HG02840 (cell line): Measurements from ENCODE around the gene CLDN15.

Source experiments
- ATAC-seq: cut with Tn5 transposase; IDR thresholded peaks from one replicate; pipeline ENCODE4 v1.9.1; 2021; ENCODE audit warnings: mild to moderate bottlenecking, moderate library complexity, moderate number of reproducible peaks; ENCODE audit not compliant: unreplicated experiment, low FRiP score

The CLDN15 gene

DNA sequence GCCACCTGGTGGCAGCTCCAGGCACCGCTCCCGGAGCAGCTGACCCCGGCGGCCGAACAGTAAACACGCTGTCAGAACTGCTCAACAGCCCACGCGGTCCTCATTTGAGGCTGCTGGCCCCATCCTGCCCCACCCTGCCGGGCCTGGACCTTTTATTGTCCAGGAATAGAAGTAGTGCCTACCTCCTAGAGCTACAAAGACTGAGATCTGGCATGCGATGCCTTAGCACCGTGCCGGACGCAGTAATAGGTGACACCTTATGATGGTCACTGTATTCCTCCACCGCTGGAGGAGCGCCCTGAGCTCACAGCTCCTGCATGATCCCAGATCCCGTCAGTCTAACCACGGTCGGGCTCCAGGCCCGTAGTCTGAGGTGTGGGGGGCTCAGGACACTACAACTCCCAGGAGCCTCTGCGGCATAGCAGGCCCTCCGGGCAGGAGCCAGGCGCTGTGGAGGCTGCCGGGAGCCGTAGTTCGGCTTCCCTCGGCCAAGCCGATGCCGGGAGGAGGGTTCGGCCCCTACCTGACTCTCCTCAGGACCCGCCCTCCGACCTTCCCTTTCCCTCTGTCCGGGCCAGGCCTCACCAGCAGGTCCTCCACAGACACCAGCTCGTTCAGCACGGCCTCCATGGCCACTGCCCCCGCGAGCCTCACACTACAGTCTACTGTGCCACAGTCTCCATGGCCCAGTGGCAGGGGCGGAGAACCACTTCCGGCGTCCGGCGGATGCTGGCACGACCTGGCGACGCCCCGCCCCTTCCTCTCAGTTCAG, 7.0 kb upstream of the CLDN15 start, which contains the start of gene FIS1:
Gene FIS1, minus strand, starts transcription at position 707 of the 772 bp plus-strand sequence. Its CDS starts 77 bp downstream, at position 630.
- ATAC-seq = peak; percentile 91

DNA sequence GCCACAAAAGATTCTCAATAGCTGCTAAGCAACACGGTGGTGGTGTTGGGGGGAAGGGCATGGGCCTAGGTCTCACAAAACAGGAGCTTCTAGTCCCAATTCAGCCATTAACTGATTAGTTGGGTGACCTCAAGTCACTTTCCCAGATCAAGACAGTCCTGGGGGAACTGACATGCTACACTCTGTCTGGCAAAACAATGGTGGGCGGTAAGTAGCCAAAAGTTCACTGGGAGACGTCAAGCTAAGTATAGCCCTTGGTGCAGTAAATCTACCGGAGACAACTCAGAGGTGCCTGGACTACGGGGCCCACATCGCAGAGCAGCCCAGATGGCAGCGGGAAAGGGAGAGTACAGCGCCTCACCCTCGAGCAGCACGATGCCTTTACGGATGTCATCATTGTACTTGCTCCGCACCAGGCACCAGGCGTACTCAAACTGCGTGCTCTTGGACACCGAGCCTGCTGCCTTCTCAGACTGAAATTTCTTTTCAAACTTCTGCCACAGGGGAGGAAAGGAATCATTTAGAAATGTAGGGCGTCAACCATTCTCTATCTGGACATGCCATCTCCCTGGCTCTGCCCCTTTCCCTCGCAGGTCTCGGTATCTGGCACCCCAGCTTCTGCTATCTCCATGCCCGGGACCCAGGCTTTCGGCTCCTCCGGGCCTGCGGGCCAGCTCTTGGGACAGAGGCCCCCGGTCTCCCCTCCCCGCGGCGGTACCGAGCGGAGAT, 6.2 kb upstream of the CLDN15 start:
- no peak for ATAC-seq

DNA sequence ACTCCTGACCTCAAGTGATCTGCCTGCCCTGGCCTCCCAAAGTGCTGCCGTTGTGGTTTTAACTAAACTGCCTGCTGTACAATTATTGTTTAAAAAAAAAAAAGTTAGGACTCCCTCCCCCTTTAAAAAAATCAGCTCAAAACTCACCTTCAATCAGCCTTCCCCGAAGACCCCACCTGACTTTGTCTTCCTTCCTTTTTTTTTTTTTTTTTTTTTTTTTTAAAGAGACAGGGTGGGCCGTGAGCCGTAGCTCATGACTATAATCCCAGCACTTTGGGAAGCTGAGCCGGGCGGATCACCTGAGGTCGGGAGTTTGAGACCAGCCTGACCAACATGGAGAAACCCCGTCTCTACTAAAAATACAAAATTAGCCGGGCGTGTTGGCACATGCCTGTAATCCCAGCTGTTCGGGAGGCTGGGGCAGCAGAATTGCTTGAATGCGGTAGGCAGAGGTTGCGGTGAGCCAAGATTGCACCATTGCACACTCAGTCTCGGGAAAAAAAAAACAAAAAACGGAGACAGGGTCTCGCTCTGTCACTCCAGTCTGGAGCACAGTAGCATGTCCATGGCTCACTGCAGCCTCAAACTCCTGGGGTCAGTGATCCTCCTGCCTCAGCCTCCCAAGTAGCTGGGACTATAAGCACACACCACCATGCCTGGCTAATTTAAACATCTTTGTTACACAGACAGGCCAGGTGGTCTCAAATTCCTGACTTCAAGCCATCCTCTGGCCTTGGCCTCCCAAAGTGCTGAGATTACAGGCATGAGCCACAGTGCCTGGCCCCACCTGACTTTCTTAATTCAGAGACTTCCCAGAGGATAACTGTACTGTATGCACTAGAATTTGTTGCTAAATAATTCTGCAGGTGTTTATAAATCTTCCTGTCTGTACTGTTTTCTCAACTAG, 4.1 kb upstream of the CLDN15 start:
- no peak for ATAC-seq

DNA sequence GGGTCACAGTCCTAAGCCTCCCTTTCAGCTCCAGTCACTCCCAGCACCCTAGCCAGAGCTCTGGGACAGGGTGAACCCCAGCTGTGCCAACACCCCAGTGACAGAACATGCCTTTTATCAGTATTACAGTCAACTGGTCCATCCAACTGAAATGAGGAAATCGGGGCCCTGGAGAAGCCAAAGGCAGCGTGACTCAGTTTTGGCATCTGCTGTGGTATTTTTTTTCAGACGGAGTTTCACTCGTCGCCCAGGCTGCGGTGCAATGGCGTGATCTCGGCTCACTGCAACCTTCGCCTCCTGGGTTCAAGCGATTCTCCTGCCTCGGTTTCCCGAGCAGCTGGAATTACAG, 3.4 kb upstream of the CLDN15 start:
- ATAC-seq = no peak

DNA sequence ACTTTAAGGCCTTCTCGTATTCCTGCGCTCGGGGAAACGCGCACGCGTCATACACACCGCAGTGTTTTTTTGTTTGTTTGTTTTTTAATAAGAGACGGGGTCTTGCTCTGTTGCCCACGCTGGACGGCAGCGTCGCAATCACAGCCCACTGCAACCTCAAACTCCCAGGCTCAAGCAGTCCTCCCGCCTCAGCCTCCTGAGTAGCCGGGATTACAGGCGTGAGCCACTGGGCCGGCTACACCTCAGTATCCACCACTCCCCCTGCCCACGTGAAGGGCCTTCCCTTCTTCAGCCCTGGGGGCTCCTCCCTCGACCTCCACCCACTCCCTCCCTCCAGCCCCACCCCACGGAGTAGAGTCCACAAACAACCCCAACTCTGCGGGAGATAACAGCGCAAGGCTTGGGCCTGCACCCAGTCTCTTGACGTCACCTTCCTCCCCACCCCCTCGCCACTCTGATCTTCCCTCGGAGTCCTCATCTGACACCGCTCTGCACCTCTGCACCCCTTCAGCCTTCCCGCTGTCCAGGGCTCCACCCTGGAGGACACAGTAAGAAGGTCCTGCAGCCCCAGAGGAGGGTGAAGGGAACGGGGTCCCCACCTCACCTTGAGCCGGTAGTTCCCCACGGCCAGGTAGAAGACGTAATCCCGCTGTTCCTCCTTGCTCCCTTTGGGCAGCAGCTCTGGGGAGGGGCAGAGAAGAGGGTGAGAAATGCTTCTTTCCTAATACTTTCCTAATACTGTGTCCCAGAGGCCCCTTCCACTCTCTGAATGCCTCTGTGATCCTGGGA, 2.8 kb upstream of the CLDN15 start:
- ATAC-seq = no peak

DNA sequence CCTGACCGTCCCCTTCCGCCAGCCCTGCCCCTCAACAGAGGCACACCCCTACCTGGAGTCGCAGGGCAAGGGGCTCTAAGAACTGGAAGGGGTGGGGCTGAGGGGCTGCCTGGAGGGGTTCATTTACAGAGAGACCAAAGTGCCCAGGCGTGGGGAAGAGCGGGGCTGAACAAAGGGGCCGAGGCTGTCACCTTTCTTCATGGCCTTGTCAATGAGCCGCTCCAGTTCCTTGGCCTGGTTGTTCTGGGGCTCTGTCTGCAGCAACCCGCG, 2.3 kb upstream of the CLDN15 start:
- no peak for ATAC-seq

DNA sequence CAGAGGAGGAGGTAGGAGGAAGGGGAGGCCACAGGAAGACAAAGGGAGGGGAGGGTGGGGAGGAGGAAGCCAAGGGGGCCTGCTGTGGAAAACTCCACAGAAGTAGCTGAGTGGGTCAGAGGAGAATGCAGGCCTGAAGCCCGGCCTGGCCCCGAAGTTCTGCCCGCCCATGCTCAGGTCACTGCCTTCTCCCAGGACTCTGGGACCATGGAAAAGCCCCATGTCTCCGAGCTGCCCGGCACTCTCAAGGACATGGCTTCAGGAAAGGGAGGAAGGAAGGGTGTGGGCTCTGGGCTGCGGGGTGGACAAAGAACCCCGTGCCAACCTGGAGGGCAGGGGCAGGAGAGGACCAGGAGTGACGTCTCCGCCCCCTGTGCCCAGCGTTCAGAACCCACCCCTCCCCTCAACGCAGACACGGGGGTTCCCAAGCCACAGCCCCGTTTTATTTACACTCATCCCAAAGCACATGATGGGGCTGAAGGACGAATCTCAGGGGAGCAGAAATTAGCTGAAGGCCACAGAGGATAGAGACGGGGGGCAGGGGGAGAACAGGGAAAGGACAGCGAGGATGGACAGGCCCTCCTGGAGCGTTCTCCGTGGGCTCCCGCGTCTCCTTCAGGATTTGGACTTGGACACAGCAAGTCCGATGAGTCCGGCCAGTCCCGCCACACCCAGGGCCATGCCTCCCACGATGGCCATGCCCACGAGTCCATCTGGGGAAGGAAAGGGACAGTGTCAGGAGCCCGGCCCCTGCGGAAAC, 1.8 kb upstream of the CLDN15 start:
- ATAC-seq = no peak

DNA sequence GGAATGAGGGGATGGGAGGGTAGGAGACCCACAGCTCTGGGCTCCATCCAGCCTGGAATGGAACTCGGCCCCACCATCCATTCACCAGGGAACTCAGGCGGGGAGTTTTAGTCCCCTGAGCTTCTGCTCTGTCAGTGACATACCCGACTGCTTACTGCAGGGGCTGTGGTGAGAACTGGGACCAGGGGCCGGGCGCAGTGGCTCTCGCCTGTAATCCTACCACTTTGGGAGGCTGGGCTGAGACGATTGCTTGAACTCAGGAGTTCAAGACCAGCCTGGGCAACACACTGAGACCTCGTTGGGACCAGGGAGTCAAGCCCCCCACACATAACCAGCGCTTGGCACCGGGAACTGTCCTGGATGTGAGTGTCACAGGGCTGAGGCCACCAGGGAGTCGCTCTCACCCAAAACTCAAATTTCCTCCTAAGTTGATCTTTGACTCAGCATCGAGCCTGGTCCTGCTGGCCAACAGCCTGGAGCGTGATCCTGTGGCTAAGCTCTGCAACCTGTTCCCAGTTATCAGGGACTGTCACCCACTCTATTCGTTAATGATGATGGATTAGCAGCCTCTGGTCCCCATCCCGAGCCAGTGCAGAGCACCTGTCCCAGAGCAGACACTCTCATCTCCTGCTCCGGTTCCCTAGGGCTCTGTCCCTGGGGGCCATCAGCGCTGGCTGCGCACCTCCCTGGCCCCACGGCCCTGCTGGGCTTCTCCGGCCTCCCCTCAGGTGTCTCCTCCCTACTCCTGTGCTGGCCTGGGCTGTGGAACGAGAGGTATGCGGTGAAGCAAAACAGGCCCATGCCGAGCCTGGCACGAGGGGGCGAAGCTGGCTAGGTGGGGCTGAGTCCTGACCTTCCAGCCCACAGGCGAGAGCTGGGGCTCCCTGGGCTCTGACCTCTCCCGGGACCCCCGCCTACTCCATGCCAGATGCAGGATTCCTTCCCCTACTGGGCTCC, 902 bp upstream of the CLDN15 start:
- no peak for ATAC-seq

DNA sequence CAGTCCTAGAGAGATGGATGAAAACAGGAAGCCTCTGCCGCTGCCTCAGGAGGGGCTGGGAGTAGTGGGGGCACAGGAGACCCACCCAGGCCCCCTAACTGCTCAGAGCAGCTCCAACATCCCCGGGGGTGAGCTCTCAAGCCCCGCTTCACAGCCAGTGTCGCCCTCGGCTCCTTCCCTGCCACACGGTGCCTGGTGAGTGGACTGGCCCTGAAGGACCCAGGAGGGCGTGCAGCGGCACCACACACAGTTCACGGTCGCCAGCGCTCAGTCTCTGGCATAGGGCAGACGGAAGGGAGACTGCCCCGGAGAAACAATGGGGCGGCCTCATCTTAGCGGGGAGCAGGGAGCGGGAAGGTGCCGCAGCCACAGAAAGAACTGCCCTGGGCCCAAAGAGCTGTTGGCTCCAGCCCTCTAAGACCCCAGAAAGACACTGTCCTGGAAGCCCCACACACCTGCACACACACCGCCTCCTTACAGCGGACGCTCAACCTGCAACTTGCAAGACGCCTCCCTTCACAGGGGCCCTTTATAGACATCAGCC, 1.2 kb downstream of the CLDN15 start:
- ATAC-seq = no peak

DNA sequence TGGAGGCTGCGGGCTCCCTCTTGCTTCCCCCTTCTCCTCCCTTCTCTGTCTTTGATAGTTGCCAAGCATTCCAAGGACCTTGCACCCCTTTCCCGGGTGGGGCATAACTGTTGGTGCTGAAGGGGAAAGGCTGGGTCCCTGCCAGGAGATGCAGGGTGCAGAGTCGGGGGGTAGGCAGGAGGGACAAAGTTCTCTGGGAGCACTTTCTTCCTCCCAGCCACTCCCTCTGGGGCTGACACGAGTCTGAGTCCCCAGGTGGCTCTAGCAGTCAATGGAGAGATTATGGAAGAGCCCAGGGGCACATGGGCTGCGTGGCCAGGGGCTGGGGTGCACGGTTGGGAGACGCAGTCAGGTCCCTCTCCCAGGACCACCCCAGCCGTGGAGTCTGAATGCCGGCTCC, 2.1 kb downstream of the CLDN15 start:
- ATAC-seq = no peak

DNA sequence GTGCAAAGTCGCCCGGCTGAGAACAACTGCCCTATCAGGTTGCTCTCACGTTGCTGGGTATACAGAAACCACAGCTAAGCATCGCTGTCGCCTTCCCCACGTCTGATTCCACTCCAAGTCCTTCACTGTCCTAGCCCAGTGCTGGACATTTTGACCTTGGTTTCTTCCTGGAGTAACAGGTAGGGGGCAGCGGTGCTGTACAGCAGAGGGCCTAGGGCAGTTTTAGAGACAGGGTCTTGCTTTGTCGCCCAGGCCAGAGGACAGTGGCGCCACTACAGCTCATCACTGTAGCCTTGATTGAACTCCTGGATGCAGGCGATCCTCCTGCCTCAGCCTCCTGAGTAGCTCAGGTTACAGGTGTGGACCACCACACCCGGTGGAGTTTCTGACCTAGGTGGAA, 2.6 kb downstream of the CLDN15 start:
- no peak for ATAC-seq

DNA sequence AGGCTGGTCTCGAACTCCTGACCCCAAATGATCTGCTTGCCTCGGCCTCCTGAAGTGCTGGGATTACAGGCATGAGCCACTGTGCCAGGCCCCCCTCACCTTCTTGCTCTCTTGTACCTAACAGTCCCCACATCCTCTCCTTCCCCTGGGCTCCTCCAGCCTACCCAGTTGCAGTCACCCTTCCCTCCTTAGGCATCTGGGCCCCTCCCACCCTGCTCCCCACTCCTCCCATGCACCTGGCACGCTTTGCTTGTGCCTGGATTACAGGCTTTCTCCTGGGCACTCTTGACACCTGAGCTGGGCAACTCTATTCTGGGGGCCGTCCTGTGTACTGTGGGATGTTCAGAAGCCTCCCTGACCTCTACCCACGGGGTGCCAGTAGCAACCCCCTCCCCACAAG, 3.0 kb downstream of the CLDN15 start:
- no peak for ATAC-seq

DNA sequence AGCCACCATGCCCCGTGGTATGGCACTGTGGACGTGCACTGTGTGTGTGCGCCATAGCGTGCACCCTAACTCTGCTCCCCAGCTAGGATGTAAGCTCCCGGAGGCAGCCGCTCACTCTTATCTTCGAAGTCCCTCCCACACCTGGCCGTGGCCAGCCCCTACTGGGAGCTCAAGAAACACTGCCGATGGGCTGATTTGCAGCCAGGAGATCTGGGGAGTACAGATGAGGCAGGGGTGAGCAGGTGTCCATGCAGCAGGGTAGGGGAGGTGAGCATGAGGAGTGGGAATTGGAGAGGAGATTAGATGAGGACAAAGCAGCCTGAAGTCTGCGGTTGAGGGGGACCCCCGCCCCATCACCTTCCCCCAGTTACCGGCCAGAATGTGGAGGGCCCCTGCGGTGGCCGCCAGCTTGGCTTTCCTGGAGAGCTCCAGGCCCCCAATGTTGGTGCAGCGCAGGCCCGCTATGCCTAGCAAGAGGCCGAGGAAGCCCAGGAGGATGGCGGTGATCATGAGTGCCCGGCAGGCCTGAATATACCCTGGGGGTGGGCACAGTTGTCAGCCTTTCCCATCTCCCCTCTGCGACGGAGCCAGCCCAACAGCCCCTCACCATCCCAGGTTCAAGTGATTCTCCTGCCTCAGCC, 3.6 kb downstream of the CLDN15 start:
- no peak for ATAC-seq

DNA sequence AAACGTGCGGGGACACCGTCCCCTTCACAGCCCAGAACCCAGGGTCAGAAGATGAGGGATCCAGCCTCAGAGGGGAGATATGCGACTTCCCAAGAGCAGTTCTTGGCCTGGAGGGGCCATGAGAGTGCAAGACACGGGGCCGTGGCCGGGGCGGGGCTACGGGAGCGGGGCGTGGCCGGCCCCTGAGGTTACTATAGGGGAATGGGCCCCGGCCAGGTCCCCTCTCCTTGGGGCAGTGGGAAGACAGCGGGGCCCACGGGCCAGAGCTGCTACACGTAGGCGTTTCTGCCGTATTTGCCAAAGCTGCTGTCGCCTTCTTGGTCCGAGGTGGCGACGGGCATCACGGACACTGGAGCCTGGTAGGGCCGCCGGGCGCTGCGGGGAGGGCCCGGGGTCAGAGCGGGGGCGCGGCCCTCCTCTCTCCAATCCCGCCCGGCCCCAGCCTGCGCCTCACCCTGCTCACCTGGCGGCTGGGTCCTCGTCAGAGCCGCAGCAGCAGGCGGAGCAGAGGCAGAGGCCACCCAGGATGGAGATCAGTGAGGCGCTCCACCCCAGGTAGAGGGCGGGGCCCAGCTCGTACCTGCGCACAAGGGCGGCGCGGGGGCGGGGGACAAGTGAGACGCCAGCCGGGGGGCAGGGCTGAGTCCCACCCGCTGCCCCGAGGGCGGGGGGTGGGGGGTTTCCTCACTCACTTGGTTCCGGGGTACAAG, 5.3 kb downstream of the CLDN15 start:
- no peak for ATAC-seq

DNA sequence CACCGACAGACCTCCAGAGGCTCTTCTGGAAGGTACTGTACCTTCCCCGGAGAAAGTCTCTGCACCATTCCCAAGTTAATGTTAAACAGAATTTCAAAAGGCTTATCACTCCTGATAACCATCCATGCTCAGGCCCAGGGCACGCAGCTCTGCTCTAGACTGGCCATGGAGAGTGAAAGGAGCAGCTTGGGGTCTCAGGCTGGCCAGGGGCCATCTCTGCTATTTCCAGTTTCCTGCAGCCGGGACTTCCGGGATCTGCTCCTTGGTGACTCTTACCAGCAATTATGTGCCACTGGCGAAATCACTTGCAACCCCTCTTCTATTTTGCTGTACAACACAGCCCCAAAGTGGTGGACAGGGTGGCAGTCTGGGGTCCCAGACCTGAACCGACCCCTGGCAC, 6.0 kb downstream of the CLDN15 start:
- no peak for ATAC-seq

DNA sequence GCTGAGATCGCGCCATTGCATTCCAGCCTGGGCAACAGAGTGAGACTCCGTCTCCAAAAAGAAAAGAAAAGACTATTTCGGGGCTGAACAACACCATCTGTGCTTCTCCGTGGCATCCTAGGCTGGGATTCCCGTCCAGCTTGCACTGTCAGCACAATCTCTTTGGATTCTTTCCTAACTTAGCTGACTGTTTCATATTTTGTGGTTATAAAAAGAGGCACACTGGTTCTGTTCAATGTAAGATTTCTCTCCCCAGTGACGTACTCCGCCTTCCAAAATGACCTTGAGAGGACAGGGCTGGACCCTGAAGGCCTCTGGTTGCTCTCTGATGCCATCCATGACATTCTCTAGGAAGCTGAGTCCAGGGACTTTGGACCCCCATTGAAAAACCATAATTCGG, 10.9 kb downstream of the CLDN15 start:
- no peak for ATAC-seq

DNA sequence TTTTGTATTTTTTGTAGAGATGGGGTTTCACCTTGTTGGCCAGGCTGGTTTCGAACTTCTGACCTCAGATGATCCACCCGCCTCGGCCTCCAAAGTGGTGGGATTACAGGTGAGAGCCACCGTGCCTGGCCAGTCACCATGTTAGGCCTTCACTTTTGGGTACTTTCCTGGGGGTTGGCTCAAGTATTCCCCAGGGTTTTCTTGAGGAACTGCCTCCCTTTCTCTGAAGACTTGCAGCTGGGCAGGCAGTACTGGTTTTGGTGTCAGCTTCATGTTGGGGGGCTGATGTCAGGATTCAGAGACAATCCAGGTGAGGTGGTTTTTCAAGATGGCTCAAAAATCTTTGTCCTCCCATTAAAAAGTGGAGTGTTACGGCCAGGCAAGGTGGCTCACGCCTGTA, 12.0 kb downstream of the CLDN15 start:
- ATAC-seq = no peak
